ENCODE measurements around the gene TRMT1.

GRCh38 chr19:13055213-13056051 lies 61.1 kb downstream of the TRMT1 start:
- TF ChIP-seq, protein P1, sequence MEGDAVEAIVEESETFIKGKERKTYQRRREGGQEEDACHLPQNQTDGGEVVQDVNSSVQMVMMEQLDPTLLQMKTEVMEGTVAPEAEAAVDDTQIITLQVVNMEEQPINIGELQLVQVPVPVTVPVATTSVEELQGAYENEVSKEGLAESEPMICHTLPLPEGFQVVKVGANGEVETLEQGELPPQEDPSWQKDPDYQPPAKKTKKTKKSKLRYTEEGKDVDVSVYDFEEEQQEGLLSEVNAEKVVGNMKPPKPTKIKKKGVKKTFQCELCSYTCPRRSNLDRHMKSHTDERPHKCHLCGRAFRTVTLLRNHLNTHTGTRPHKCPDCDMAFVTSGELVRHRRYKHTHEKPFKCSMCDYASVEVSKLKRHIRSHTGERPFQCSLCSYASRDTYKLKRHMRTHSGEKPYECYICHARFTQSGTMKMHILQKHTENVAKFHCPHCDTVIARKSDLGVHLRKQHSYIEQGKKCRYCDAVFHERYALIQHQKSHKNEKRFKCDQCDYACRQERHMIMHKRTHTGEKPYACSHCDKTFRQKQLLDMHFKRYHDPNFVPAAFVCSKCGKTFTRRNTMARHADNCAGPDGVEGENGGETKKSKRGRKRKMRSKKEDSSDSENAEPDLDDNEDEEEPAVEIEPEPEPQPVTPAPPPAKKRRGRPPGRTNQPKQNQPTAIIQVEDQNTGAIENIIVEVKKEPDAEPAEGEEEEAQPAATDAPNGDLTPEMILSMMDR (IDR thresholded peaks at IDR 0.05; ENCODE audit: low read length): no peak
- no peak for TF ChIP-seq EZH2 (IDR thresholded peaks at IDR 0.05; ENCODE audit: borderline replicate concordance, low read length)
